T47D (cell line): ENCODE results near the gene PEG3.

Source experiments
- DNase-seq, 2 experiments: peaks; one replicate each; pipeline versions ENCODE4 v3.0.0 to v3.0.0-alpha.2; 2011 to 2012; ENCODE audit warnings: low read depth in 1 of 2, low spot score in 1 of 2
- JUND ChIP-seq: IDR thresholded peaks from 2 replicates; pipeline ENCODE4 v1.6.1; 2012; ENCODE audit warnings: low read depth
- in situ Hi-C: cut with HindIII; loops from 2 replicates; pipeline ENCODE4 v1.10.0; 2016; ENCODE audit warnings: low sequenced_read_pairs, low pct_unique_long_range_greater_than_20kb

Gene PEG3

GRCh38 chr19:56837004-56837403 lies 3.5 kb downstream of the PEG3 start:
- in situ Hi-C loops, result no loop called here
- no peak for DNase-seq
- no peak for TF ChIP-seq JUND

DNA sequence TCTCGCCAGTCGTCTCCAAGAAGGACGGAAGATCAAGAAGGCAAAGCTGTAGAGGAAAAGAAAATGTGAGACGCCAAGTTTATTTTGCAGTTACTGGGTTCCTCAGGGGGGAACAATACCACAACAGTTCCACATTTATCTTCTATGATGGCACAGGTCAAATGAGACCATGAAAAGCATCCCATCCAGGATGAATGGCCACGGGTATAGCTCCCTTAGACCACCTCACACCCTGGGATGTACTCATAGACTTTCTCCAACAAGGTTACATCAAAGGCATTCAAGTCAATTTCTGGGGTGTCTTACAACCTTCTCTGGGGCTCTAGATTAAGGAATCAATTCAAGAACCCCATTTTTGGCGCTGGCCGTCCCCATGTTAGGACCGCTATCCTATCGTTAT lies 4.5 kb downstream of the PEG3 start:
- TF ChIP-seq JUND, result no peak
- in situ Hi-C loops, result no loop called here
- no peak for DNase-seq

DNA sequence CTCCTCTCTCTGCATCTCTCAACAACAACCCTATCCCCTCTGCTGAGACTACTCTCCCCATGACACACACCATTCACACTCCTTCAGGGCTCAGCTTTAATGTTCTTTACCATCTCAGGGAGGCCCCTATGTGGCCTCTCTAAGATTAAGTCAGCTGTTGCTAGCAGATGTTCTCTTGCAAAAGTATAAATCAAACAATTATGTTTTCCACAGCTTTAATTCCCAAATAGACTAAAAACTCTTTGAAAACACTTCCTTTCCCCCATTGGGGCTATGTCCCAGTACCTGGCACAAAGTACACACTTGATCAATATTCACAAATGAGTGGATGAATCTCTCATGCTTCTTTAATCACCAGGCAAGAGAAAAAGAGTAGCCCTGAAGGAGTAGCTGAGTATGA lies 5.1 kb downstream of the PEG3 start:
- in situ Hi-C loops, result no loop called here
- DNase-seq, result no peak
- no peak for TF ChIP-seq JUND

DNA sequence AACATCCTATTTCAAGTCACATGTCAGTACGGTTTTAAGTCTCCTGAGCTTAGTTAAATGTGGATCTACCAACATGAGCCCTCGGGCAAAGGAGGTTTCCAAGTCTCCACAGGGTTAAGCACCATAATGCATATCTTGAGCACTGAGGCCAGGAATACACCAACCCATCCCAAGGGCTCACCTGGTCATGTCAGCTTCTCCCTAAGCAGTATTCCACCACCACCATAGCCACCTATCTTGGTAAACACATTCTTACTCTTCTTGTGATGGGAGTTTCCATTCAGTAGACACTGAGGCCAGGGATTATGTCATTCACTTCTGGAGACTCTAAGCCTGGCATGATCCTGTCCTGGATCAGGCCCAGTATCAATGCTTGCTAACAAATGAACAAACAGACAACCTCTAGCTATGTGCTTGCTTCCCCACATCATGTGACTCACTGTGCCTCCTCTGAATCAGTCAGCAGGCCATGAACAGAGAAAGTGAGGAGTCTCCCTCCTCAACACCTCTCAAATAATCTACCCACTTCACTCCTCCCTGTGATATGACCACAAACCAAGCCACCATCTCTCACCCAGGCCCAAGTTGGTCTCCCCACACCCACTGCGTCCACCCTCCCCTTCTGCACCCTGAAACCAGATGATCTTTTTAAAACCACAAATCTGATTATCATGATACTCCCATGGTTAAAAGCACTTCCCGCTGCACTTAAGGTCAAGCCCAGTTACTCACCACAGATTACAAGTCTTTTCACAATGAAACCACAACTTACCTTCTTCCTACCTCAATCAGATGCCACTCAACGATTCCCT lies 5.8 kb downstream of the PEG3 start:
- no peak for DNase-seq
- TF ChIP-seq JUND, result no peak
- in situ Hi-C loops, result no loop called here

DNA sequence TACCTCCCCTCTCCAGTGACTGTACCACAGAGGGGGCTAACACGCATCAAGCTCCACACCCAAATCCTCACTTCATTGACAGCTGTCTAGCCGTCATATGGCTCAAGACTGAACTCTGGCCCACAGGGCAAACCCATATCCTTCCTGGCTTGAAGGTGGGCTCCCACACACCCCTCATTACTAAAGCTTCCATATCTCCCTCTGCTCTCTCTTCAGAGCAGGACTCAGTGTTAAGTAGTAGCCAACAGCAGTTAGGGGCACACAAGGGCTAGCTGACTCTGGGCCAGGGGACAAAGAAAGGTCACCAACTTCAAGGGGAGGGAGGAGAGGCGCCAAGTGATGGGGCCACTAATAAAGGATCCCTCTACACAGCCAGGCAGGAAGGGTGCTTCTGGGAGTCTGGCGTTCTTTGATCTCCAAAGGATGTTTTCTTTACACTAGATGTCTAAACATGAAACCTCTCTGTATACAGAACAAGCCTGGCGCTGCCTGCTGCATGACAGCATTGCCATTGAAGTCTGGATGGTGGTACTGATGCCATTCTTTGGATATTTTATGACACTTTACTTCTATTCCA lies 8.1 kb downstream of the PEG3 start:
- TF ChIP-seq JUND, result no peak
- in situ Hi-C loops, result no loop called here
- DNase-seq, result no peak

GRCh38 chr19:56831255-56831654 lies 9.3 kb downstream of the PEG3 start:
- in situ Hi-C loops, result no loop called here
- no peak for DNase-seq

GRCh38 chr19:56829596-56829995 lies 10.9 kb downstream of the PEG3 start:
- DNase-seq, result no peak
- in situ Hi-C loops, result no loop called here
- no peak for TF ChIP-seq JUND

More at GRCh38 chr19:56831255-56831654, 9.3 kb downstream of the PEG3 start:
- no peak for TF ChIP-seq JUND

- TF ChIP-seq JUND, result no peak
- in situ Hi-C loops, result no loop called here
- no peak for DNase-seq
Measured at GRCh38 chr19:56827708-56828107, 12.8 kb downstream of the PEG3 start.

GRCh38 chr19:56823956-56824355 lies 16.6 kb downstream of the PEG3 start:
- DNase-seq, result no peak
- TF ChIP-seq JUND, result no peak
- in situ Hi-C loops, result no loop called here

GRCh38 chr19:56823417-56823816 lies 17.1 kb downstream of the PEG3 start:
- in situ Hi-C loops, result no loop called here
- no peak for TF ChIP-seq JUND
- DNase-seq, result no peak

GRCh38 chr19:56822755-56823154 lies 17.8 kb downstream of the PEG3 start:
- no peak for TF ChIP-seq JUND
- in situ Hi-C loops, result no loop called here
- DNase-seq, result no peak

- TF ChIP-seq JUND, result no peak
- in situ Hi-C loops, result no loop called here
- no peak for DNase-seq
Measured at GRCh38 chr19:56821675-56822074, 18.9 kb downstream of the PEG3 start.

- no peak for DNase-seq
- in situ Hi-C loops, result no loop called here
- TF ChIP-seq JUND, result no peak
Measured at GRCh38 chr19:56821209-56821608, 19.3 kb downstream of the PEG3 start.
